ENCODE measurements around the gene FALEC. TPM values are rescaled to one million over a fixed set of nuclear protein-coding genes. Genes with fewer than 3 reads are reported as not detected.

The FALEC gene
- total and polyA plus RNA-seq, 12 donors: 0.40 to 0.61 (median 0.50) TPM; not detected in 9

DNA sequence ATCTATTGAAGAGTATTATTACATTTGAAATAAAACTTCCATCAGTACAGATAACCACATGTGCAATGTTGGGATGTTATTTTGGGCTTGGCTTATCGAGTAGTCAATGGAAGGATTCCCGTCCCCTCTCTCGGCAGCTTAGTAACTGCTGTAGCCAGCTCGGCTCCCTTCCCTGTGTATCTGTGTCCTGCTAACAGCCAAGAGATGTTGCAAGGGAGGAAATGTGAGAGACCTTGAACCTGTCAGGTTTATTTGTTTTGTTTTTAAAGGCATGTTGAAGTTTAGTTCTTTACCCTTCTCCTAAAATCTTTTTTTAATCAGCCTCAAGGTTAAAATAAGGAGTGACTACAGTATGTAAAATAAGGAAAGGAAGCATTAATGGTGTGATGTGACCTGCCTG lies 41.9 kb upstream of the FALEC start:
- intact Hi-C loops (cut with DNase I): no loop called here
- peak; percentile 52 to 86 (median 82) for DNase-seq

DNA sequence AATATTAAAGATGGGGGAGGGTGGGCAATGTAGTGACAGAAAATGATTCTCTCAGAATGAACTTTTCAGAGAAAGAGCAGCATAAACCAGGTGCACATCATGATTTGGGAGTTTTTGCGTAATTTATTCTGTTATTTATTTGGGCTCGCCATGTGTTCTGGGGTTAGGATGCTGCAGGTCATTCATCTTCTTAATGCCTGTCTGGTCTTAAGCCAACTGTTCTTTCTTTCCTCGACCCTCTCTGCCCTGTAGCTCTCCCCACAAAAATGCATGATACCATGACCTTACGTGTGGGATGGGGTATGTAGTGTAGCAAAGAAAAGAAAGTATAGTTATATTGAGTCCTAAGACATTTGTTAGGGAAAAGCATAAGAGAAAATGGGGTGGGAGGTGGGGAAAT lies 40.7 kb upstream of the FALEC start:
- peaks cover 0 to 29% of the 10 kb centered on the region in 2 donors for H3K36me3 ChIP-seq (replicated peaks in 1 of 2)
- DNase-seq: no peak
- TF ChIP-seq CTCF (IDR thresholded peaks at IDR 0.05) (no peak), POLR2A (IDR thresholded peaks at IDR 0.05) (no peak)
- 55 to 73% (median 64%) methylated on average over 4 of the region's 4 CpGs for WGBS, 4 donors
- H3K27me3 ChIP-seq: no peaks in the 10 kb centered on the region
- H3K27ac ChIP-seq: no peak overlapping the region
- H3K4me3 ChIP-seq: no peak overlapping the region
- intact Hi-C loops (cut with DNase I): no loop called here
- no peaks in the 10 kb centered on the region for H3K9me3 ChIP-seq (replicated peaks in 1 of 3)
- H3K4me1 ChIP-seq (replicated peaks in 1 of 2): peaks cover 18 to 22% of the 10 kb centered on the region in 2 donors

More for the DNA sequence above, 41.9 kb upstream of the FALEC start:
- H3K4me1 ChIP-seq (replicated peaks in 1 of 2): peaks cover 26 to 28% of the 10 kb centered on the region in 2 donors
- H3K9me3 ChIP-seq (replicated peaks in 1 of 3): no peaks in the 10 kb centered on the region
- H3K27me3 ChIP-seq: no peaks in the 10 kb centered on the region
- 28 to 41% (median 31%) methylated on average over 4 of the region's 4 CpGs for WGBS, 4 donors
- peaks cover 0 to 29% of the 10 kb centered on the region in 2 donors for H3K36me3 ChIP-seq (replicated peaks in 1 of 2)
- TF ChIP-seq CTCF (IDR thresholded peaks at IDR 0.05) (no peak), POLR2A (IDR thresholded peaks at IDR 0.05) (peak in 1 of 2 donors; percentile 35)
- no peak overlapping the region for H3K4me3 ChIP-seq
- peak overlapping the region in 3 of 5 donors; percentile 36 to 42 (median 42) for H3K27ac ChIP-seq

GRCh38 chr1:150476754-150477153 lies 38.8 kb upstream of the FALEC start:
- Histone ChIP-seq H3K27ac (no peak overlapping the region), H3K4me1 (replicated peaks in 1 of 2) (peaks cover 18 to 22% of the 10 kb centered on the region in 2 donors), H3K36me3 (replicated peaks in 1 of 2) (peaks cover 0 to 14% of the 10 kb centered on the region in 2 donors), H3K4me3 (no peak overlapping the region), H3K27me3 (no peaks in the 10 kb centered on the region), H3K9me3 (replicated peaks in 1 of 3) (no peaks in the 10 kb centered on the region)
- 66 to 82% (median 77%) methylated on average over 3 of the region's 3 CpGs for WGBS, 4 donors
- intact Hi-C loops (cut with DNase I): no loop called here
- TF ChIP-seq CTCF (IDR thresholded peaks at IDR 0.05): no peak
- DNase-seq: no peak

GRCh38 chr1:150477320-150477719 lies 38.2 kb upstream of the FALEC start:
- H3K36me3 ChIP-seq (replicated peaks in 1 of 2): peaks cover 0 to 8% of the 10 kb centered on the region in 2 donors
- TF ChIP-seq CTCF (IDR thresholded peaks at IDR 0.05) (no peak), POLR2A (IDR thresholded peaks at IDR 0.05) (no peak)
- peaks cover 18 to 22% of the 10 kb centered on the region in 2 donors for H3K4me1 ChIP-seq (replicated peaks in 1 of 2)
- 57 to 100% (median 71%) methylated on average over 1 of the region's 1 CpG for WGBS, 4 donors
- no peaks in the 10 kb centered on the region for H3K9me3 ChIP-seq (replicated peaks in 1 of 3)
- H3K4me3 ChIP-seq: no peak overlapping the region
- peak overlapping the region in 1 of 5 donors; percentile 36 for H3K27ac ChIP-seq
- intact Hi-C loops (cut with DNase I): no loop called here
- DNase-seq: no peak
- H3K27me3 ChIP-seq: no peaks in the 10 kb centered on the region

Data from adrenal gland (tissue), 12 donors.